H1 (cell line): ENCODE results near the gene GALNT4.

Source experiments
- BCL11A ChIP-seq, 2 experiments: IDR thresholded peaks; one replicate each; pipeline ENCODE4 v1.6.1; 2011; ENCODE audit warnings: low read depth in 2 of 2, low read length in 2 of 2, mild to moderate bottlenecking in 2 of 2
- CBX8 ChIP-seq: fragments of 300-800, 300-1000 bp; sonication (generic); IDR thresholded peaks from 2 replicates; pipeline ENCODE4 v1.7.1; 2016; ENCODE audit warnings: low read depth, low read length, borderline replicate concordance
- CTCF ChIP-seq, 3 experiments: IDR thresholded peaks; 1 replicate in 2 of 3; 2 replicates in 1 of 3; pipeline versions ENCODE4 v1.5.1 to v1.6.1; 2011; ENCODE audit warnings: low read length in 3 of 3, mild to moderate bottlenecking in 3 of 3, inconsistent platforms in 2 of 3, low read depth in 1 of 3, moderate library complexity in 1 of 3; ENCODE audit not compliant: insufficient read depth in 1 of 3; ENCODE audit errors: control extremely low read depth in 1 of 3
- EP300 ChIP-seq, 2 experiments: IDR thresholded peaks; 1 replicate in 1 of 2; 2 replicates in 1 of 2; pipeline ENCODE4 v1.6.1; 2011 to 2012; ENCODE audit warnings: low read depth in 2 of 2, low read length in 2 of 2, mild to moderate bottlenecking in 2 of 2, borderline replicate concordance in 1 of 2, inconsistent platforms in 1 of 2, moderate library complexity in 1 of 2
- EZH2 ChIP-seq: fragments of 200-600 bp; sonication (generic); IDR thresholded peaks from 2 replicates; pipeline ENCODE4 v1.7.1; 2012; ENCODE audit warnings: low read depth, mild to moderate bottlenecking, moderate library complexity, low read length, inconsistent platforms; ENCODE audit not compliant: severe bottlenecking
- KDM1A ChIP-seq: fragments of 200-600, 300-600 bp; sonication (generic); IDR thresholded peaks from 2 replicates; pipeline ENCODE4 v1.7.1; 2016; ENCODE audit warnings: mild to moderate bottlenecking, low read length, borderline replicate concordance
- POLR2A ChIP-seq, 2 experiments: IDR thresholded peaks; 1 replicate in 1 of 2; 2 replicates in 1 of 2; pipeline ENCODE4 v1.6.1; 2011; ENCODE audit warnings: low read depth in 2 of 2, low read length in 2 of 2, mild to moderate bottlenecking in 2 of 2; ENCODE audit errors: control extremely low read depth in 1 of 2
- POLR2AphosphoS5 ChIP-seq: IDR thresholded peaks from 2 replicates; pipeline ENCODE4 v1.6.1; 2011; ENCODE audit warnings: low read depth, low read length
- RAD21 ChIP-seq, 2 experiments: IDR thresholded peaks in 1 of 2; conservative IDR thresholded peaks in 1 of 2; 2 replicates each; pipeline ENCODE4 v1.6.1; 2011; ENCODE audit warnings: low read depth in 2 of 2, low read length in 2 of 2, improper control_type of control experiment in 1 of 2, inconsistent platforms in 1 of 2, mild to moderate bottlenecking in 1 of 2, moderate library complexity in 1 of 2
- RFX5 ChIP-seq: IDR thresholded peaks from 2 replicates; pipeline ENCODE4 v1.6.1; 2011; ENCODE audit warnings: low read depth, low read length, improper control_type of control experiment, borderline replicate concordance
- SP1 ChIP-seq: IDR thresholded peaks from 2 replicates; pipeline ENCODE4 v1.6.1; 2011; ENCODE audit warnings: low read depth, low read length
- TEAD4 ChIP-seq: IDR thresholded peaks from 2 replicates; pipeline ENCODE4 v1.6.1; 2012; ENCODE audit warnings: low read depth, low read length, inconsistent platforms, mixed read lengths

- TF ChIP-seq TEAD4 = no peak
- no peak for TF ChIP-seq CTCF (IDR thresholded peaks at IDR 0.05; ENCODE audit: control extremely low read depth in 1 of 3, insufficient read depth in 1 of 3, low read depth in 1 of 3, low read length in 3 of 3)
- TF ChIP-seq POLR2AphosphoS5 = no peak
- TF ChIP-seq RAD21 (IDR thresholded peaks at IDR 0.05 in 1 of 2, conservative IDR thresholded peaks at IDR 0.05 in 1 of 2; ENCODE audit: low read depth in 2 of 2, low read length in 2 of 2) = no peak
- no peak for TF ChIP-seq BCL11A (IDR thresholded peaks at IDR 0.05; ENCODE audit: low read depth in 2 of 2, low read length in 2 of 2)
- no peak for TF ChIP-seq CBX8
- no peak for TF ChIP-seq EZH2
- no peak for TF ChIP-seq KDM1A
- TF ChIP-seq RFX5 = no peak
- TF ChIP-seq POLR2A (IDR thresholded peaks at IDR 0.05; ENCODE audit: control extremely low read depth in 1 of 2, low read depth in 2 of 2, low read length in 2 of 2) = no peak
- no peak for TF ChIP-seq EP300 (IDR thresholded peaks at IDR 0.05; ENCODE audit: borderline replicate concordance in 1 of 2, low read depth in 2 of 2, low read length in 2 of 2)
- no peak for TF ChIP-seq SP1
These were observed 48.6 kb upstream of the GALNT4 start for GRCh38 chr12:89573051-89573810.
